ENCODE data around the gene IL1RAPL1.

IL1RAPL1 gene

GRCh38 chrX:29477878-29478277, 890.6 kb downstream of the IL1RAPL1 start:
- Histone ChIP-seq H3K27ac (no peak overlapping the region), H3K4me3 (ENCODE audit: low read depth in 1 of 2, low read length in 1 of 2) (no peak overlapping the region), H3K4me1 (ENCODE audit: control insufficient read depth in 1 of 2, insufficient read depth in 1 of 2, low read depth in 1 of 2, low read length in 1 of 2) (no peaks in the 10 kb centered on the region), H3K27me3 (no peaks in the 10 kb centered on the region), H3K36me3 (no peaks in the 10 kb centered on the region), H3K9me3 (no peaks in the 10 kb centered on the region)
- TF ChIP-seq, protein P1, sequence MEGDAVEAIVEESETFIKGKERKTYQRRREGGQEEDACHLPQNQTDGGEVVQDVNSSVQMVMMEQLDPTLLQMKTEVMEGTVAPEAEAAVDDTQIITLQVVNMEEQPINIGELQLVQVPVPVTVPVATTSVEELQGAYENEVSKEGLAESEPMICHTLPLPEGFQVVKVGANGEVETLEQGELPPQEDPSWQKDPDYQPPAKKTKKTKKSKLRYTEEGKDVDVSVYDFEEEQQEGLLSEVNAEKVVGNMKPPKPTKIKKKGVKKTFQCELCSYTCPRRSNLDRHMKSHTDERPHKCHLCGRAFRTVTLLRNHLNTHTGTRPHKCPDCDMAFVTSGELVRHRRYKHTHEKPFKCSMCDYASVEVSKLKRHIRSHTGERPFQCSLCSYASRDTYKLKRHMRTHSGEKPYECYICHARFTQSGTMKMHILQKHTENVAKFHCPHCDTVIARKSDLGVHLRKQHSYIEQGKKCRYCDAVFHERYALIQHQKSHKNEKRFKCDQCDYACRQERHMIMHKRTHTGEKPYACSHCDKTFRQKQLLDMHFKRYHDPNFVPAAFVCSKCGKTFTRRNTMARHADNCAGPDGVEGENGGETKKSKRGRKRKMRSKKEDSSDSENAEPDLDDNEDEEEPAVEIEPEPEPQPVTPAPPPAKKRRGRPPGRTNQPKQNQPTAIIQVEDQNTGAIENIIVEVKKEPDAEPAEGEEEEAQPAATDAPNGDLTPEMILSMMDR (IDR thresholded peaks at IDR 0.05), result no peak

GRCh38 chrX:29478336-29479069, 891.3 kb downstream of the IL1RAPL1 start:
- H3K9me3 ChIP-seq, result no peaks in the 10 kb centered on the region
- no peak overlapping the region for H3K4me3 ChIP-seq (ENCODE audit: low read depth in 1 of 2, low read length in 1 of 2)
- no peaks in the 10 kb centered on the region for H3K4me1 ChIP-seq (ENCODE audit: control insufficient read depth in 1 of 2, insufficient read depth in 1 of 2, low read depth in 1 of 2, low read length in 1 of 2)
- TF ChIP-seq, protein P1 (IDR thresholded peaks at IDR 0.05), result no peak
- H3K27ac ChIP-seq, result no peak overlapping the region
- H3K36me3 ChIP-seq, result no peaks in the 10 kb centered on the region
- no peaks in the 10 kb centered on the region for H3K27me3 ChIP-seq

DNA sequence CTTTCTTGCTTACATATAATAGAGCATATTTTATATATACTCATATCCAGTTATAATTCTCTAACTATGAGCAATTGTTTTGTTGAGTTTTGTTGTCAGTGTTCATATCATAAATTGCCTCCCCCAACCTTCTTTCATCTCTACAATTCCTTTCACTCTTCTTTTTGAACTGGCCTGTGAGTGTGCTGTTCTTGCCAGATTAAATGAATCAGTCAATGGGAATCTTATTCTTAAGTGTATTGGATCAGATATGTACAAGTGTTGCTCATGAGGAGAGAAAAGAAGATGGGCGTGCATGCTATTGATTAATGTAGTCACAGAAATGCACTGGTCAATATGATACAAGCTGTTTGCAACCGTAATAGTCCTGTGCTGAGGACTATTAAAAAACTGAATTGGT, 900.0 kb downstream of the IL1RAPL1 start:
- Histone ChIP-seq H3K36me3 (no peaks in the 10 kb centered on the region), H3K27me3 (no peaks in the 10 kb centered on the region), H3K9me3 (no peaks in the 10 kb centered on the region), H3K27ac (no peak overlapping the region), H3K4me3 (ENCODE audit: low read depth in 1 of 2, low read length in 1 of 2) (no peak overlapping the region), H3K4me1 (ENCODE audit: control insufficient read depth in 1 of 2, insufficient read depth in 1 of 2, low read depth in 1 of 2, low read length in 1 of 2) (no peaks in the 10 kb centered on the region)
- TF ChIP-seq, protein P1 (IDR thresholded peaks at IDR 0.05), result no peak

- Histone ChIP-seq H3K4me3 (ENCODE audit: low read depth in 1 of 2, low read length in 1 of 2) (no peak overlapping the region), H3K9me3 (no peaks in the 10 kb centered on the region), H3K27me3 (no peaks in the 10 kb centered on the region), H3K27ac (no peak overlapping the region), H3K4me1 (ENCODE audit: control insufficient read depth in 1 of 2, insufficient read depth in 1 of 2, low read depth in 1 of 2, low read length in 1 of 2) (no peaks in the 10 kb centered on the region), H3K36me3 (no peaks in the 10 kb centered on the region)
- TF ChIP-seq, protein P1 (IDR thresholded peaks at IDR 0.05), result no peak
These were observed 900.5 kb downstream of the IL1RAPL1 start for GRCh38 chrX:29487714-29488113.

DNA sequence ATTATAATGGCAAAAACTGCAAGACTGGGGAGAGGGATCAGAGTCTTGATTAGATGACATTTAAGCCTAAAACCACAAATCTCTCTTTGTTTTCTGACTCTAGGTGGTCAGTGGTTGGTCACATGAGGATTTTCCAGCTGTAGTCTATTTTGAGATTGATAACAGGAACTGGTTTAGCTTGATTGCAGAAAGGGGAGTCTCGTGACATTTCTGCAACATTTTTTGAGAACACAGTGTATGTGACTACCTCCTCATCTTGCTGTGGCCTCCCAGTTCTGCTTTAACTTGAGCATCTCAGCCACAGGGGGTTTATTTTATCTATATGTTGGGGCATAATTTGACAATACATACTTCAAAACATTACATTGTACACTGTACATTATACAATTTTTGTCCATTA, 901.7 kb downstream of the IL1RAPL1 start:
- no peaks in the 10 kb centered on the region for H3K4me1 ChIP-seq (ENCODE audit: control insufficient read depth in 1 of 2, insufficient read depth in 1 of 2, low read depth in 1 of 2, low read length in 1 of 2)
- H3K4me3 ChIP-seq (ENCODE audit: low read depth in 1 of 2, low read length in 1 of 2), result no peak overlapping the region
- no peaks in the 10 kb centered on the region for H3K9me3 ChIP-seq
- no peaks in the 10 kb centered on the region for H3K36me3 ChIP-seq
- no peak overlapping the region for H3K27ac ChIP-seq
- no peaks in the 10 kb centered on the region for H3K27me3 ChIP-seq
- TF ChIP-seq, protein P1 (IDR thresholded peaks at IDR 0.05), result no peak

All from neutrophil (primary cell).